Astrocyte (in vitro differentiated cells and primary cell): Measurements from ENCODE around the gene ABCF3. TPM values are rescaled to one million over a fixed set of nuclear protein-coding genes. Genes with fewer than 3 reads are reported as not detected.

Experiments
- DNase-seq: peaks from one replicate; pipeline ENCODE4 v3.0.0-alpha.2; 2010; ENCODE audit warnings: low read depth
- FAIRE-seq: peaks from 2 replicates; lab custom pipeline; 2011; peaks lifted over from hg19 to GRCh38; lab: Jason Lieb, UNC
- H2AFZ ChIP-seq: 2 replicates; pipeline ENCODE4 v1.6.0; 2012; ENCODE audit warnings: low read depth, low read length, inconsistent platforms
- H3K27ac ChIP-seq: 2 replicates; pipeline ENCODE4 v1.5.1; 2011; ENCODE audit warnings: low read depth, low read length, inconsistent platforms
- H3K27me3 ChIP-seq: 2 replicates; pipeline ENCODE4 v1.6.0; 2011; ENCODE audit warnings: low read length, inconsistent platforms; ENCODE audit not compliant: insufficient read depth
- H3K36me3 ChIP-seq: 2 replicates; pipeline ENCODE4 v1.5.1; 2011; ENCODE audit warnings: low read length, inconsistent platforms; ENCODE audit not compliant: insufficient read depth
- H3K4me1 ChIP-seq: 2 replicates; pipeline ENCODE4 v1.5.1; 2011; ENCODE audit warnings: low read length, inconsistent platforms; ENCODE audit not compliant: insufficient read depth
- H3K4me2 ChIP-seq: 2 replicates; pipeline ENCODE4 v1.6.0; 2012; ENCODE audit warnings: low read length, inconsistent platforms
- H3K4me3 ChIP-seq: 2 replicates; pipeline ENCODE4 v1.5.1; 2011; ENCODE audit warnings: low read depth, mild to moderate bottlenecking, low read length, inconsistent platforms; ENCODE audit not compliant: insufficient read depth
- H3K79me2 ChIP-seq: 2 replicates; pipeline ENCODE4 v1.6.0; 2012; ENCODE audit warnings: mild to moderate bottlenecking, low read length, inconsistent platforms; ENCODE audit not compliant: insufficient read depth
- H3K9ac ChIP-seq: 2 replicates; pipeline ENCODE4 v1.6.0; 2012; ENCODE audit warnings: mild to moderate bottlenecking, low read length, inconsistent platforms
- H3K9me3 ChIP-seq: 2 replicates; pipeline ENCODE4 v1.5.1; 2012; ENCODE audit warnings: low read depth, mild to moderate bottlenecking, low read length, inconsistent platforms; ENCODE audit not compliant: insufficient read depth
- H4K20me1 ChIP-seq: 2 replicates; pipeline ENCODE4 v1.6.0; 2012; ENCODE audit warnings: low read length, inconsistent platforms; ENCODE audit not compliant: insufficient read depth
- H3K27ac Mint-ChIP-seq: one replicate; pipeline ENCODE4 v1.8.0; 2021; ENCODE audit warnings: mild to moderate bottlenecking, mixed read lengths; ENCODE audit not compliant: unreplicated experiment
- H3K27me3 Mint-ChIP-seq: one replicate; pipeline ENCODE4 v1.8.0; 2021; ENCODE audit warnings: low read depth, mixed read lengths; ENCODE audit not compliant: unreplicated experiment
- H3K36me3 Mint-ChIP-seq: one replicate; pipeline ENCODE4 v1.8.0; 2021; ENCODE audit warnings: low read depth, mixed read lengths; ENCODE audit not compliant: unreplicated experiment
- H3K4me1 Mint-ChIP-seq: one replicate; pipeline ENCODE4 v1.8.0; 2021; ENCODE audit warnings: low read depth, mixed read lengths; ENCODE audit not compliant: unreplicated experiment
- H3K4me3 Mint-ChIP-seq: one replicate; pipeline ENCODE4 v1.8.0; 2021; ENCODE audit warnings: mild to moderate bottlenecking, moderate library complexity, mixed read lengths; ENCODE audit not compliant: unreplicated experiment
- H3K9me3 Mint-ChIP-seq: one replicate; pipeline ENCODE4 v1.8.0; 2021; ENCODE audit warnings: mild to moderate bottlenecking, mixed read lengths; ENCODE audit not compliant: unreplicated experiment
- EZH2 ChIP-seq: IDR thresholded peaks from 2 replicates; pipeline ENCODE4 v1.6.1; 2012; ENCODE audit warnings: mild to moderate bottlenecking, low read length, inconsistent platforms; ENCODE audit not compliant: insufficient read depth
- total RNA-seq: library from RNA; stranded (reverse); gene quantifications from 2 replicates; pipeline ENCODE4 v1.2.1, GENCODE V29; 2021
- TF ChIP-seq, protein P1 (sequence below): IDR thresholded peaks from 2 replicates; pipeline ENCODE4 v1.5.1; 2011; ENCODE audit warnings: low read depth, mild to moderate bottlenecking, inconsistent platforms, low read length, moderate library complexity; ENCODE audit not compliant: insufficient read depth

Gene ABCF3
- total RNA-seq, 1 donor from 2014 or later: 70.9 TPM

DNA sequence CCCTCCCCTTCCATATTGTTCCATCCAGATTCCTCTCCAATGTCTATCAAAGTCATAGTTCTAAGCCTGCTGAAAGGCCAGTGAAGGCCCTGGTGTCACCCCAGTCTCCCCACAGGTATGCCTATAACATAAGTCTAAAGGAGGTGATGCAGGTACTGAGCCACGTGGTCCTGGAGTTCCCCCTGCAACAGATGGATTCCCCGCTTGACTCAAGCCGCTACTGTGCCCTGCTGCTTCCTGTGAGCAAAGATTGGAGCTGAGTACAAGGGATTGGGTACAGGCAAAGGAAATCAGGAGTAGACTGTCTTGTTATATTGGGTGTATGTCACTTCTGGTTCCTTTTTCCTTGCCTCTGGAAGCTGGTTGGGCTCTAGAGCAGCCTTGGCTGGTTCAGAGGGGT lies 42.7 kb upstream of the ABCF3 start:
- no peaks in the 10 kb centered on the region for H3K9me3 Mint-ChIP-seq
- peaks cover 19% of the 10 kb centered on the region for H3K36me3 Mint-ChIP-seq

DNA sequence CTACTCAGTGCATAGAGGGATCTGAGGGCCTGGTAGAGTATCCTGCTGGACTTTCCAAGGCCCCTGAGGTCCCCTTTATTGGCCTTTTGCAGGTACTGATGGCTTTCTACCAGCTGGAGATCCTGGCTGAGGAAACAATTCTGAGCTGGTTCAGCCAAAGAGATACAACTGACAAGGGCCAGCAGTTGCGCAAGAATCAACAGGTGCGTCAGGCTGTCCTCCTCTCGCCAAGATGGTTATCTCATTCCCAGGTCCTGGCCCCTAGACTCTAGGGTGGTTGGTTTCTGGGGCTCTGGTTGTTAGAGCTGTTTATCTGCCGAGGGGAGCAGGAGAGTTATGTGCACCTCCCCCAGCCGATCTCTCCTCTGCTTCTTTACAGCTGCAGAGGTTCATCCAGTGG lies 41.5 kb upstream of the ABCF3 start:
- H3K27me3 Mint-ChIP-seq: no peaks in the 10 kb centered on the region
- no peak overlapping the region for H2AFZ ChIP-seq
- no peaks in the 10 kb centered on the region for H3K4me1 ChIP-seq
- FAIRE-seq (no peak), DNase-seq (no peak)
- H3K9me3 ChIP-seq: no peaks in the 10 kb centered on the region
- no peak overlapping the region for H3K4me3 Mint-ChIP-seq
- H3K79me2 ChIP-seq: peaks cover 11% of the 10 kb centered on the region
- H3K4me2 ChIP-seq: no peak overlapping the region
- H3K27ac ChIP-seq: no peak overlapping the region
- H3K27me3 ChIP-seq: no peaks in the 10 kb centered on the region
- peaks cover 11% of the 10 kb centered on the region for H4K20me1 ChIP-seq
- H3K36me3 Mint-ChIP-seq: peaks cover 19% of the 10 kb centered on the region
- no peaks in the 10 kb centered on the region for H3K9me3 Mint-ChIP-seq
- peaks cover 6% of the 10 kb centered on the region for H3K4me1 Mint-ChIP-seq
- H3K9ac ChIP-seq: no peak overlapping the region
- H3K27ac Mint-ChIP-seq: no peak overlapping the region
- TF ChIP-seq EZH2: no peak
- TF ChIP-seq, protein P1, sequence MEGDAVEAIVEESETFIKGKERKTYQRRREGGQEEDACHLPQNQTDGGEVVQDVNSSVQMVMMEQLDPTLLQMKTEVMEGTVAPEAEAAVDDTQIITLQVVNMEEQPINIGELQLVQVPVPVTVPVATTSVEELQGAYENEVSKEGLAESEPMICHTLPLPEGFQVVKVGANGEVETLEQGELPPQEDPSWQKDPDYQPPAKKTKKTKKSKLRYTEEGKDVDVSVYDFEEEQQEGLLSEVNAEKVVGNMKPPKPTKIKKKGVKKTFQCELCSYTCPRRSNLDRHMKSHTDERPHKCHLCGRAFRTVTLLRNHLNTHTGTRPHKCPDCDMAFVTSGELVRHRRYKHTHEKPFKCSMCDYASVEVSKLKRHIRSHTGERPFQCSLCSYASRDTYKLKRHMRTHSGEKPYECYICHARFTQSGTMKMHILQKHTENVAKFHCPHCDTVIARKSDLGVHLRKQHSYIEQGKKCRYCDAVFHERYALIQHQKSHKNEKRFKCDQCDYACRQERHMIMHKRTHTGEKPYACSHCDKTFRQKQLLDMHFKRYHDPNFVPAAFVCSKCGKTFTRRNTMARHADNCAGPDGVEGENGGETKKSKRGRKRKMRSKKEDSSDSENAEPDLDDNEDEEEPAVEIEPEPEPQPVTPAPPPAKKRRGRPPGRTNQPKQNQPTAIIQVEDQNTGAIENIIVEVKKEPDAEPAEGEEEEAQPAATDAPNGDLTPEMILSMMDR: no peak
- peaks cover 33% of the 10 kb centered on the region for H3K36me3 ChIP-seq
- no peak overlapping the region for H3K4me3 ChIP-seq

More for the DNA sequence above, 42.7 kb upstream of the ABCF3 start:
- Histone ChIP-seq H4K20me1 (peaks cover 11% of the 10 kb centered on the region), H3K36me3 (peaks cover 33% of the 10 kb centered on the region), H3K4me2 (no peak overlapping the region), H3K9me3 (no peaks in the 10 kb centered on the region), H2AFZ (no peak overlapping the region), H3K79me2 (peaks cover 17% of the 10 kb centered on the region), H3K27me3 (no peaks in the 10 kb centered on the region), H3K27ac (no peak overlapping the region), H3K4me3 (no peak overlapping the region), H3K9ac (no peak overlapping the region), H3K4me1 (no peaks in the 10 kb centered on the region)
- FAIRE-seq: no peak
- no peak for DNase-seq
- Mint-ChIP-seq H3K4me1 (peaks cover 6% of the 10 kb centered on the region), H3K4me3 (no peak overlapping the region), H3K27me3 (no peaks in the 10 kb centered on the region), H3K27ac (no peak overlapping the region)
- TF ChIP-seq, protein P1: no peak
- TF ChIP-seq EZH2: no peak

DNA sequence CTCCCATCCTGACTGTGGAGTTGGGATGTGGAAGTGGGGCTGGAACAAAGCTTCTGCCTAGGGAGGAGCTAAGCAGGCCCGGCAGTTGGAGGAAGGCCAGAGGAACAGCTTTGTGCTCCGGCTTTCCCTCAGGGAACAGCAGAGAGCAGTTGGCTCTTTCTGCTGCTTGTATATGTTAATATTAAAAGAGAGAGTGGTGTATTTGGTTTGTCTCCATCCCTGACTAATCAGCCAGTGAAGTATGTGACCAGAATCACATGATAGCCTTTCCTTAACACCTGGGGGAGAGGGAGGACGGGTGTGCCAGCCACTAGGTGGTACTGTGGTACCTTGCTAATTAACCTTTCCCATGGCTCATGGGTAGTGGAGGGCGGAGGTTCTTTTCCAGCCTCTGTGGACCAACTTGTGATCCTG lies 40.9 kb upstream of the ABCF3 start:
- H3K4me1 Mint-ChIP-seq: peaks cover 6% of the 10 kb centered on the region
- no peaks in the 10 kb centered on the region for H3K27me3 Mint-ChIP-seq
- Histone ChIP-seq H3K9ac (no peak overlapping the region), H3K4me2 (no peak overlapping the region), H3K4me1 (no peaks in the 10 kb centered on the region), H3K27me3 (no peaks in the 10 kb centered on the region), H3K36me3 (peaks cover 33% of the 10 kb centered on the region), H4K20me1 (peaks cover 11% of the 10 kb centered on the region), H3K9me3 (no peaks in the 10 kb centered on the region), H3K27ac (no peak overlapping the region), H3K79me2 (peaks cover 8% of the 10 kb centered on the region), H3K4me3 (no peak overlapping the region), H2AFZ (no peak overlapping the region)
- peaks cover 21% of the 10 kb centered on the region for H3K36me3 Mint-ChIP-seq
- TF ChIP-seq, protein P1: peak; percentile 42
- TF ChIP-seq EZH2: no peak
- no peak for FAIRE-seq
- no peaks in the 10 kb centered on the region for H3K9me3 Mint-ChIP-seq
- peak overlapping the region; percentile 47 for H3K27ac Mint-ChIP-seq
- peak; percentile 43 for DNase-seq
- no peak overlapping the region for H3K4me3 Mint-ChIP-seq
